ENCODE data around the gene PRDX1. TPM values are rescaled to one million over a fixed set of nuclear protein-coding genes. Genes with fewer than 3 reads are reported as not detected.
"Not testable (repeated sequence)": the region's sequence is repeated elsewhere in the genome, so short reads cannot be mapped to it uniquely, and the experiment has no call there.

The PRDX1 gene
- total and polyA plus RNA-seq, 9 donors: 127 to 461 (median 272) TPM

- H3K27ac ChIP-seq: peak overlapping the region; percentile 34 to 88
- H3K4me1 ChIP-seq (ENCODE audit: insufficient read depth): no peaks in the 10 kb centered on the region
- WGBS, 3 donors: 1 to 2% (median 1%) methylated on average over 17 of the region's 17 CpGs
- no peaks in the 10 kb centered on the region for H3K27me3 ChIP-seq
- H3K36me3 ChIP-seq: no peaks in the 10 kb centered on the region
- TF ChIP-seq POLR2A (IDR thresholded peaks at IDR 0.05): no peak
- TF ChIP-seq EP300 (IDR thresholded peaks at IDR 0.05): no peak
- TF ChIP-seq CTCF (IDR thresholded peaks at IDR 0.05): no peak
- H3K9me3 ChIP-seq: no peaks in the 10 kb centered on the region
- peak overlapping the region; percentile 97 for H3K4me3 ChIP-seq
- intact Hi-C loops (cut with DNase I): loop anchor here in 3 of 4 donors (5.0 to 10.0 kb wide), 3 partner anchors 128 to 475 kb away; partner anchors contain the start of genes HECTD3 (in 2 of the 3) and UROD (in 2 of the 3)
- no peak for DNase-seq
Observed at GRCh38 chr1:45490121-45490625, 31.5 kb downstream of the PRDX1 start.

DNA sequence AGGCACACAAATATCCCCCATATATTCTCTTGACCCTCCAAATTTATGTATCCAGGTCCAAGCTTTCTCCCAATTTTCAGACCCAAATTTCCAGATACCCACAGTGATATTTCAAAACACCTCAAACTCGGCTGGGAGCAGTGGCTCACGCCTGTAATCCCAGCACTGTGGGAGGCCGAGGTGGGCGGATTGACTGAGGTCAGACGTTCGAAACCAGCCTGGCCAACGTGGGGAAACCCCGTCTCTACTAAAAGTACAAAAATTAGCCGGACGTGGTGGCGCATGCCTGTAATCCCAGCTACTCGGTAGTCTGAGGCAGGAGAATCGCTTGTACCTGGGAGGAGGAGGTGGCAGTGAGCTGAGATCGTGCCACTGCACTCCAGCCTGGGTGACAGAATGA lies 32.3 kb downstream of the PRDX1 start:
- H3K27ac ChIP-seq; H3K4me1 ChIP-seq (ENCODE audit: insufficient read depth); DNase-seq; H3K9me3 ChIP-seq; H3K4me3 ChIP-seq; intact Hi-C loops (cut with DNase I); H3K36me3 ChIP-seq; H3K27me3 ChIP-seq: not testable (repeated sequence)
- 62 to 81% (median 67%) methylated on average over 14 of the region's 14 CpGs for WGBS, 3 donors

DNA sequence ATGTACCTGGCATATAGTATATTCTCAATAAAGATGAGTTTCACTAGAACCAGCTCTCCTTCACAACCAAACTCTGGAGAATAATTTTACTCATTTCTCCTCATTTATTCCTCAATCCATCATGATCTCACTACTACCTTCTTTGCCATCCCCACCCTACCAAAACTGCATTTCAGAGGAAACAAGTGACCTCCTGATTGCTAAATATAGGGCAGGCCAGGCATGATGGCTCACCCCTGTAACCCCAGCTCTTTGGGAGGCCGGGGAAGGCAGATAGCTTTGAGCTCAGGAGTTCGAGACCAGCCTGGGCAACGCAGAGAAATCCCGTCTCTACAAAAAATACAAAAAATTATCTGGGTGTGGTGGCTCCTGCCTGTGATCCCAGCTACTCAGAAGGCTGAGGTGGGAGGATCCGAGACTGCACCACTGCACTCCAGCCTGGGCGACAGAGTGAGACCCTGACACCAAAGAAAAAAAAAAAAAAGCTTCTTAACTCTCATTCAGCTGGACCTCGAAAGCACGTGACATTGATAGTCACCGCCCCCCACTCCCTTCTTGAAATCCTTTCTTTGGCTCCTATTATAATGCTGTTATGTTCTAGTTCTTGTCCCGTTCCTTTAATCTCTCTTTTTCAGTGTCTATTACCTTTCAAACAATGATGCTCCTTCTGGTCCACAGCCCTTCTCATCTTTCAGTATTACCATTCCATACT lies 32.9 kb downstream of the PRDX1 start:
- 72 to 85% (median 75%) methylated on average over 10 of the region's 10 CpGs for WGBS, 3 donors
- Histone ChIP-seq H3K4me1 (ENCODE audit: insufficient read depth) (no peaks in the 10 kb centered on the region), H3K36me3 (no peaks in the 10 kb centered on the region), H3K27ac (no peak overlapping the region), H3K9me3 (no peaks in the 10 kb centered on the region), H3K4me3 (no peak overlapping the region), H3K27me3 (no peaks in the 10 kb centered on the region)
- intact Hi-C loops (cut with DNase I): no loop called here
- TF ChIP-seq CTCF (IDR thresholded peaks at IDR 0.05) (no peak), POLR2A (IDR thresholded peaks at IDR 0.05) (no peak), EP300 (IDR thresholded peaks at IDR 0.05) (no peak)
- DNase-seq: no peak

DNA sequence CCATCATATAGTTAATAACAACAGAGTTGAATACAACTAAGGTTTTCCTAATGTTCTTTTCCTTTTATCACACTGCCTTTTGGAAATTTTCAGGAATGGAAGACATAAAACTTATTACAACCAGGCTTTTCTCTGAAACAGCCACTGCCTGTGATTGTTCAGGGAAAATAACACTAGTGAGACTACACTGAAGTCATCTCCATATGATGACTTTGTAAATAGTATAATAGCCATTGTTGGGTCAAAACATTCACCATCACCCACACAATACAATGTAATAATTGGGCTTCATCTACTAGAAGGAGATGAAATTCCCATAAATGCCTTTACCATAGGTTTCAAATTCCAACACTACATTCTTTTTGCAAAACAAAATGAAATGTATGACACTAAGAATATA lies 35.7 kb downstream of the PRDX1 start:
- Histone ChIP-seq H3K4me1 (ENCODE audit: insufficient read depth) (no peaks in the 10 kb centered on the region), H3K27ac (no peak overlapping the region), H3K4me3 (no peak overlapping the region), H3K36me3 (no peaks in the 10 kb centered on the region), H3K27me3 (no peaks in the 10 kb centered on the region), H3K9me3 (no peaks in the 10 kb centered on the region)
- TF ChIP-seq POLR2A (IDR thresholded peaks at IDR 0.05): no peak
- TF ChIP-seq EP300 (IDR thresholded peaks at IDR 0.05): no peak
- no peak for TF ChIP-seq CTCF (IDR thresholded peaks at IDR 0.05)
- no peak for DNase-seq
- intact Hi-C loops (cut with DNase I): no loop called here

DNA sequence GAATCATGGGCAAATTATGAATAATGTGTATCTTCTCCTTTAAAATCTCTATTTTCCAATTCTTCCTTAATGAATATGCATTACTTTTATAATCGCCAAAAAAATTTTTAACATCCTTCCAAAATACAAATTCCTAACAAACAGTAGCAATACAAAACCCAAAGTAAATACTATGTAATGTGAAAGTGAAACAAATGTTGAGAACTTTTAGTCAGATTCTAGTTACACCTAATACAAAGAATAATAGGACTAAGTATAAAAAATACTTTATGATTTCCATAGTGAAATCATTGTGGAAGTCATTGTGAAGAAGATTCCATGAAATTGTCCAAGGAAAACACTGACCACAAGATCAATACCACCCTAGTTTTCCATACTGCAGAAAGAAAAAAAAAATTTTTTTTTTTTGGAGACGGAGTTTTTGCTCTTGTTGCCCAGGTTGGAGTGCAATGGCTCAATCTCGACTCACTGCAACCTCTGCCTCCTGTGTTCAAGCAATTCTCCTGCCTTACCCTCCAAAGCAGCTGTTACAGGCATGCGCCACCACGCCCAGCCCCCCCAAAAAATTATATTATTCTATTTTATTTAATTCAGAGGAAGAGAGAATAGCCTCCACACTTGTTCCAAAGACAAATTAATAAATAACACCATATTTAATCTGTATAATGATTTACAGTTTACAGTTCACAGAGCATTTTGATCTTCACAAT lies 42.5 kb downstream of the PRDX1 start:
- no peak for TF ChIP-seq POLR2A (IDR thresholded peaks at IDR 0.05)
- TF ChIP-seq EP300 (IDR thresholded peaks at IDR 0.05): no peak
- Histone ChIP-seq H3K4me3 (no peak overlapping the region), H3K36me3 (no peaks in the 10 kb centered on the region), H3K4me1 (ENCODE audit: insufficient read depth) (no peaks in the 10 kb centered on the region), H3K9me3 (no peaks in the 10 kb centered on the region), H3K27me3 (no peaks in the 10 kb centered on the region), H3K27ac (no peak overlapping the region)
- intact Hi-C loops (cut with DNase I): no loop called here
- WGBS, 3 donors: 66 to 74% (median 67%) methylated on average over 5 of the region's 5 CpGs
- DNase-seq: no peak
